ENCODE results near the gene AKAP1.

DNA sequence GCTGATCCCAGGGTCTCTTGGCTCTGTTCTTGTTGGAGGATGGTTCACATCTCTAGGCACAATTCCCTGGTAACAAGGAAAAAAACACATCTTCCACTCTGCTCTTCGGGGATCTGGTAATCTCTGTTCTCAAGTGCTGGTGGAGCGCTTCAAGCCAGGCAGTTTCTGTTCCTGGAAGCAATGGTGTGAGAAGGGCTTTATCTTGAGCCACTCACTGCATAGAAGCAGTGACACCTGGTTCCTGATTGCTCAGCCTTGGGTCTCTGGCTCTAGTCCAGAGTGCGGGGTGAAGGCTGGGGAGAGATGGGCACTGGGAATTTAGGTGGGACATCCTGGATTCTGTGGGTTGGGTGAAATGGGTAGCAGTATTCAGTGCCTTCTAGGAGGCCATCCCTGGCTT is 14.1 kb downstream of the AKAP1 start:
- TF ChIP-seq EZH2 (IDR thresholded peaks at IDR 0.05; ENCODE audit: low read length), result no peak
- TF ChIP-seq, protein P1, sequence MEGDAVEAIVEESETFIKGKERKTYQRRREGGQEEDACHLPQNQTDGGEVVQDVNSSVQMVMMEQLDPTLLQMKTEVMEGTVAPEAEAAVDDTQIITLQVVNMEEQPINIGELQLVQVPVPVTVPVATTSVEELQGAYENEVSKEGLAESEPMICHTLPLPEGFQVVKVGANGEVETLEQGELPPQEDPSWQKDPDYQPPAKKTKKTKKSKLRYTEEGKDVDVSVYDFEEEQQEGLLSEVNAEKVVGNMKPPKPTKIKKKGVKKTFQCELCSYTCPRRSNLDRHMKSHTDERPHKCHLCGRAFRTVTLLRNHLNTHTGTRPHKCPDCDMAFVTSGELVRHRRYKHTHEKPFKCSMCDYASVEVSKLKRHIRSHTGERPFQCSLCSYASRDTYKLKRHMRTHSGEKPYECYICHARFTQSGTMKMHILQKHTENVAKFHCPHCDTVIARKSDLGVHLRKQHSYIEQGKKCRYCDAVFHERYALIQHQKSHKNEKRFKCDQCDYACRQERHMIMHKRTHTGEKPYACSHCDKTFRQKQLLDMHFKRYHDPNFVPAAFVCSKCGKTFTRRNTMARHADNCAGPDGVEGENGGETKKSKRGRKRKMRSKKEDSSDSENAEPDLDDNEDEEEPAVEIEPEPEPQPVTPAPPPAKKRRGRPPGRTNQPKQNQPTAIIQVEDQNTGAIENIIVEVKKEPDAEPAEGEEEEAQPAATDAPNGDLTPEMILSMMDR (optimal IDR thresholded peaks at IDR 0.05 in 1 of 3, IDR thresholded peaks at IDR 0.05 in 1 of 3, conservative IDR thresholded peaks at IDR 0.05 in 1 of 3; ENCODE audit: extremely low read depth in 1 of 3, insufficient read depth in 2 of 3, low read length in 3 of 3), result no peak
